ENCODE data around the gene FCAMR.
"Not testable (repeated sequence)": the region's sequence is repeated elsewhere in the genome, so short reads cannot be mapped to it uniquely, and the experiment has no call there.

The FCAMR gene

GRCh38 chr1:206932177-206932576 lies 38.1 kb downstream of the FCAMR start:
- no peak for DNase-seq (ENCODE audit: low read depth, low spot score)

DNA sequence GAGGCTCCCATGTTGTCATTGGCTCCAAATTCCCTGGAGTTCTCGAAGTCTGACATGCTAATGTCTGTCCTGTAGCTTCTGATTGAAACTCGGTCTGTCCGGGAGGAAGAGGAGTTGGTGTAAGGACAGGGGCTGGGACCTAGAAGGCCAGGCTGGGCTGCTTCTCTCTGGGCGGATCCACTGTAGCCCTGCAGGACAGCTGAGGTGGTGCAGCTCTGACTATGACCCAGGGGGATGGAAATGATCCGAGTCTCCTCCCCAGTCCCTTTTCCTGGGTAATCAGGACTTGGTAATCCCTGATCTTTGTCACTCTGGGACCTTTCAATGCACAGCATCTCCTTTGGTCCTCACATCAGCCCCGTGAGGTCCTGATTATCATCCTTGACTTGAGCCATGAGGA lies 38.6 kb downstream of the FCAMR start:
- no peak for DNase-seq (ENCODE audit: low read depth, low spot score)

DNA sequence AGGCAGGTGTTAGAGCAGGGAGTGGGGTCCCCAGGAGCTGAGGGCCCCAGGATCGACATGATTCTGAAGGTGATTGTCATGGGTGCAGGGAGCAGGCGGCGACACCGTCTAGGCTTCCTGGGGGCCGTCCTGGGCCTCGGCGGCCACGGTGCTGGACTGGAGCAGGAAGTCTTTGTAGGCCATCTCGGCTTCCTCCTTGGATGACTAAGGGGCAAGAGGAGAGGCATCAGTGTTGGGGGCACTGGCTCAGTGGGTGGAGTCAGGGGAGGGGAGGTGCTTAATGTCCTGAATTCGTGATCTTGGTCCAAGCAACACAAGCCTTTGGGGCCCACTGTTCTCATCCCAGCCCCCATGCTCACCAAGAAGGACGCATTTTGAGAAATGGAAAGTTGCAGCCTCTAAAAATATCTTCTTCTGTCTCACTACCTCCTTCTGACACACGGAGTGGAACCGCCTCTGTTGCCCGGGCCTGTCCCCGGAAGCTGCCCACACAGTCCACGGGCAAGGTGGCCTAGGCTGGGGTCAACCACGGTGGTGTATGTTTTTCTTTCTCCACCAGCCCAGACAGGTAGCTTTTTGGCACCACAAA lies 40.0 kb downstream of the FCAMR start:
- DNase-seq (ENCODE audit: low read depth, low spot score) = no peak

- no peak for DNase-seq (ENCODE audit: low read depth, low spot score)
Observed at GRCh38 chr1:206929524-206929923, 40.7 kb downstream of the FCAMR start.

DNA sequence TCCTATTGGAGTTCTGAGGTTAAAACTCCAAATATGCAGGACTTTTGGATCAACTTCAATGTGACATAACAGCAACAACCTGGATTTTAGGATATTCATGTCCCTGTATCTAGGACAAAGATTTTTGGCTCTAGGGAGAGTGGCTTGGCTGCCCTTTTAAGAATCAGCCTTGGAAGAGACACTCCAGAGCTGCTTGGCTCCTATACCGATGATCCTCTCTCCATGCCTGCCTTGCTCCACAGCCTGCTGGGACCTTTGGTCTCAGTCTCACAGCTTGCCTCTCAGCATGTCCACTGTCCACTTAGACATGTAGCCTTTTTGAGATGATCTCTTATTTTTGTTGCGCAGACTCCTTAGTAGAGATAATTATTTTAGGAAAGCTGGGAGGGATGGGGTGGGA lies 44.0 kb downstream of the FCAMR start:
- DNase-seq (ENCODE audit: low read depth, low spot score) = no peak

GRCh38 chr1:206925106-206925736 lies 45.0 kb downstream of the FCAMR start:
- no peak for DNase-seq (ENCODE audit: low read depth, low spot score)

- DNase-seq (ENCODE audit: low read depth, low spot score) = no peak
Observed at GRCh38 chr1:206924592-206925105, 45.6 kb downstream of the FCAMR start.

DNA sequence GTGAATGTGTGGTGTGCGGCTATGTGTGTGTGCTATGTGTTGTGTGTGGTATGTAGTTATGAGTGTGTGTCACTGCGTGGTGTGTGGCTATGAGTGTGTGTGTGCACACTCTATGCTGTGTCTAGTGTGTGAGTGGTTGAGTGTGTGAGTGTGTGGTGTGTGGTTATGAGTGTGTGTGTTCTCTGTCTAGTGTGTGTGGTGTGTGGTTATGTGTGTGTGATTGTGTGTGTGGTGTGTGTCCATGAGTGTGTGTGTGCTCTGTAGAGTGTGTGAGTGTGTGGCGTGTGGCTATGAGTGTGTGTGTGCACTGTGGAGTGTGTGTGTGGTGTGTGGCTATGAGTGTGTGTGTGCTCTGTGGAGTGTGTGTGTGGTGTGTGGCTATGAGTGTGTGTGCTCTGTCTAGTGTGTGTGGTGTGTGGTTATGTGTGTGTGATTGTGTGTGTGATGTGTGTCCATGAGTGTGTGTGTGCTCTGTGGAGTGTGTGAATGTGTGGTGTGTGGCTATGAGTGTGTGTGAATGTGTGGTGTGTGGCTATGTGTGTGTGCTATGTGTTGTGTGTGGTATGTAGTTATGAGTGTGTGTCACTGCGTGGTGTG lies 46.2 kb downstream of the FCAMR start:
- not testable (repeated sequence) for DNase-seq (ENCODE audit: low read depth, low spot score)

DNA sequence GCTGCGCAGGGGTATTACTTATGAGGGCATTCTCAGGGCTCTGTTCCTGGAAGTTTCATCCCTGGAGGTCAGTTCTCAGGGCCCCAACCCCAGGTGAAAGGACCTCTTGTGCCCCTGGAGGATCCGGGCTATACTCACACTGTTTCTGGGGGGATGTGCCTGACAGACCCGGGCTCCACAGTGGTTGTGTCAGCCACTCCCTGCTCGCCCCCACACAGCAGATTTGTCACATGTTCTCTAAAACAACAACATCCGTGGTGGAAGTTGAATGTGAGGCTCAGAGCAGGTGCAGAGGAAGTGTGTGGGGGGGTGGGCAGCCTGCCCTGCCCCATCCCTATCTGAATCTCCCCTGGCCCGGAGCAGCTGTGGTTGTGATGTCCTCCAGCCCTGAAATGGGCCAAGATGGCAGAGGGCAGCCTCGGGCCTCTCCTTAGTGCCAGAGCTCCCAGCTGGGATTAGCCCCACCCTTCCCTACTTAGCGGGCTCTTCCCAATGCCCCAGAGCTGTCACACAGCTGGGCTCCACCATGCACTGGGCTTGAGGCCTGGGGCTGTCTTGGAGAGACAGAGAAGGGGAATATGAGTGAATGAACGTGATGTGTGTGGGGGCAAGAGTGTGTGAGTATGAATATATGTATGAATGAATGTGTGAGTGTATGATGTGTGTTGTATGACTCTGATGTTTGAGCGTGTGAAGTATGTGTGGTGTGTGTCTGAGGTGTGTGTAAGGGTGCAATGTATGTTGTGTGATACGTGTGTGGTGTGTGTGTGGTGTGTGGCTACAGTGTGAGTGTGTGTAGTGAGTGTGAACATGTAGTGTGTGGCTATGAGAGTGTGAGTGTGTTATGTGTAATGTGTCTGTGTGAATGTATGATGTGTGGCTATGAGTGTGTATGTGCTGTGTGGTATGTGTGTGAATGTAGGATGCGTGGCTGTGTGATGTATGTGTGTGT lies 47.0 kb downstream of the FCAMR start:
- DNase-seq (ENCODE audit: low read depth, low spot score) = no peak

GRCh38 chr1:206922524-206922923 lies 47.7 kb downstream of the FCAMR start:
- DNase-seq (ENCODE audit: low read depth, low spot score) = no peak

GRCh38 chr1:206921772-206922265 lies 48.4 kb downstream of the FCAMR start, which contains the start of gene FCMR:
Gene FCMR, minus strand, starts transcription at chr1:206921941. Its CDS starts 87 bp downstream, at chr1:206921854.
- DNase-seq (ENCODE audit: low read depth, low spot score) = no peak

GRCh38 chr1:206918076-206918475 lies 52.2 kb downstream of the FCAMR start:
- DNase-seq (ENCODE audit: low read depth, low spot score) = no peak

DNA sequence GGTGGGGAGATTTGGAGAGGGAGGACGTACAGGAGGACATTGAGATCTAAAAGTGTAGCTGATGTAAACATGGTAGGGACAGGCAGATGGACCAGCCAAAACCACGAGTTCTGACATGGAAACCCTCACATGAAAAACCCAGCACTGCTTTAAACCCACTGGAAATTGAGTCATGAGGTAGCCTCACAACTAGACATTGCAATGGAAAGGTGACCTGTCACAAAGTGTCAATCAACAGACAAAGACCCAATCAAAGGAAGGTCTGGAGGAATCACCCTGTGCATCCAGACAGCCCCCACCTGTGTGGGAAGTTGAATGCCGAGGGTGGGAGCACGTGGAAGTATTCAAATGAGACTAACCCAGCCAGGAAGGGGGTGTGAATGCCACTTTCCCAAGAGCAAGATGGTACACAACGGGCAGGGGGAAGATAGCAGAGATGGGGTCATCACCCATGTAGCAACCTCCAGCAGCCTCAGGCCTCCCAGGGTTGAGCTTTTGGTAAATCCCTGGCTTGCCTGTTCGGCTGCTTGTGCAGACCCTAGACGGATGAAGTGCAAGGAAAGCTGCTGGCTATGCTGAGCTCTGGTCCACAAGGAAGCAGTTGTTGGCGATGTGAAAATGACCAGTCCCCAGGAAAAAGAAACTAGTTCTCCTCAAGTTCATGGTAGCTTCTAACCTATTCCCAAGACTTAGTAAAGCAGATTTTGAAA lies 54.1 kb downstream of the FCAMR start:
- no peak for DNase-seq (ENCODE audit: low read depth, low spot score)

DNA sequence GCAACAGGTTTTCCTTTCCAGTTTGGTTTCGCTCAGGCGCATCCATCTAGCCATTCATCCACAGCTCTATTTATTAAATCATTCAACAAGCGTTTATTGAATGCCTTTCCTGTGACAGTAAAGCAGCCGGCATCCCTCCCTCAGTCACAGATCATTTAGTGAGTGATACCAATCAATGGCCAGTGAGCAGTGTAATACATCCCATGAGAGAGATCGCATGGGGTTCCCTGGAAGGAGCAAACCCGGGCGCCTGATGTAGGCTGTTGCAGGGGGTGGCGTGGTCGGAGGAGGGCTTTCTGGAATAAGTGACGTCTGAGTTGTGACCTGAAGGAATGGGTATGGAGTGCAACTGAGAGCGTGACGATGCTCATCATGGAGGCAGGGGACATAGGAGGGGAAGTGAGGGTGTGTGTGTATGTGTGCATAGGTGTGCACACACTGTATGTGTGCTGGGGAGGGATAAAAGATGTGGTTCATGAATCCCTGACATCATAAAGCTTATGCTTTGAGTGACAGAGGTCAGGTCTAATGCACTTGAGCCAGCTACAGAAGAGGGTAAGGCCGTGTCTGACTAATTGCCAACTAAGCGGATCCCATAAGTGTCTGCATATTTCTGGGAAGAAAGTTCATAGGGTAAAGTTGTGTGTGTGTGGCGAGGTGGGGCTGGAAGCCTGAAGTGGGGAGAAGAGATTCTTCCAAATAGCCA lies 55.1 kb downstream of the FCAMR start:
- no peak for DNase-seq (ENCODE audit: low read depth, low spot score)

DNA sequence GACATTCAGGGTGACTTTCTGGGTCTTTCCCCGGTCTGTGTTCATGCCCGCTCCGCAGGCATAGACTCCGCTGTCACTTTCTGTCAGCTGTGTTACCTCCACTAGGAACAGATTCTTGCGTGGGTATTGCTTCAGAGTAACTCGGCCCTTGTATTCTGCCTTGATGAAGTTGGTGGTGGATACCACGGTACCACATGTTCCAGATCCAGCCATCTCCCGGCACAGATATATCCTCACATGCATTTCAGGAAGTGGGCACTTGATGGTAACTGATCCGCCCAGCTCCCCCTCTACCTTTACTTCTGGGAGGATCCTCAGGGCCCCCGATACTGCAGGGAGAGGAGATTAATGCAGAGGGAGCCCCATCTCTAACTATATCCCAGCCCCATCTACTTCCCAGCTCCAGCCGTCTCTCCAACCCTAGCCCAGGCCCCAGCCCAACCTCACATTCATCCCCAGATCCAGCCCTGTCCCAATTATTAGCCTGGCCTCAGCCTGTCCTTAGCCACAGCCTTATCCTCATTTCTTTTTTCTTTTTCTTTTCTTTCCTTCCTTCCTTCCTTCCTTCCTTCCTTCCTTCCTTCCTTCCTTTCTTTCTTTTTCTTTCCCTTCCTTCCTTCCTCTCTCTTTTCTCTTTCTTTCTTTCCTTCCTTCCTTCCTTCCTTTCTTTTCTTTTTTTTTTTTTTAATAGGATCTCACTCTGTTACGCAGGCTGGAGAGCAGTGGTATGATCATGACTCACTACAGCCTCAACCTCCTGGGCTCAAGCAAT lies 56.3 kb downstream of the FCAMR start:
- DNase-seq (ENCODE audit: low read depth, low spot score) = no peak

- peak; percentile 46 for DNase-seq (ENCODE audit: low read depth, low spot score)
Observed at GRCh38 chr1:206912445-206913095, 57.7 kb downstream of the FCAMR start.

DNA sequence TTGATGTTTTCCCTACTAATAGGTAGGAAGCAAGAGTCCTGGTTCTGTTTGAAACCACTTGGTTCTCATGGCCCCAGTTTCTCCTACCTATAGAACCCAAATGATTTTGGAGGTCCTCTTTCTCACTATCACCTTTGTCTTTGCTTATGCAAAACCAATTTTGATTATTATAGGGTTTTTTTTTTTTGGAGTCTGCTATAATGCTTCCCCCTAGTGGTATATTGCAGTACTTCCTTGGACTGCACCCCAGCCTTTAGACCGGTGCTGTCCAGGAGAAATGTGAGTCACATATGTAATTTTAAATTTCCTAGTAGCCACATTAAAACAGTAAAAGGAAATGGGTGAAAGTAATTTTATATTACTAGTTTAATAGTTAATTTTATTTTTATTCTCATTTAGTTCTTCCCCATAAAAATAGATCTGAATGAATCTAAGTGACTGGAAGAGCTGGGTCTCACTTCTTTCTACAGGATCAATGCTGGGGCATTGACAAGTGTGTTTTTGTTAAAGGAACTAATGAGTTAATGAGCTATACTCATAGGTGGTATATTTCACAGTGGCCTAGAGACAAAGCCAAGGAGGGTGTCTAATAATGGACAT lies 59.1 kb downstream of the FCAMR start:
- no peak for DNase-seq (ENCODE audit: low read depth, low spot score)

DNA sequence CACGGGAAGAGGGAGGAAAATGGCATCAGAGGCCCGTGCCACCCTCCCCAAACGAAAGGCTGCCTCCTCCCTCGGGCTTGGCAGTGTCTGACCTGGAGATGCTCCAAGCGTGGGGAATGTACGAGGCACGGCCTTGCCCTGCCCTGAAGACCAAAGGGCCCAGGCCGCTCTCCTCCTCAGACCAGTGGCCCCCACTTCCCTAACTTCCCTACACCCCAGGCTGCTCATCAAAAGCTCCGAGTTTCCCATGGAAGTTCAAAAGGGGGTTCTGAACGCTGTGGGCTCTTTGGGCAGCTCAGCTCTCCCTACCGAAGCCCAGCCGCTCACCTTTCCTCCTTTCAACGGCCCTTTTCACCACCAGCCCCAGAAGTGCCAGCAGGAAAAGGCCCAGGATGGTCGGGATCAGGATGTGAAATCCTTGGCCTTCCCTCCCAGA lies 60.4 kb downstream of the FCAMR start:
- DNase-seq (ENCODE audit: low read depth, low spot score) = no peak

Data from brain pericyte (primary cell).